ENCODE measurements around the gene IRS1.

The IRS1 gene

GRCh38 chr2:226813148-226813701 is 13.6 kb upstream of the IRS1 start:
- no peak for DNase-seq (ENCODE audit: low read depth)

- DNase-seq (ENCODE audit: low read depth) = no peak
Observed at GRCh38 chr2:226803410-226803809, 3.8 kb upstream of the IRS1 start.

GRCh38 chr2:226802573-226802972 is 3.0 kb upstream of the IRS1 start:
- peak; percentile 36 for DNase-seq (ENCODE audit: low read depth)

- peak; percentile 24 for DNase-seq (ENCODE audit: low read depth)
Observed at GRCh38 chr2:226800941-226801784, 1.5 kb upstream of the IRS1 start.

- no peak for DNase-seq (ENCODE audit: low read depth)
Observed at GRCh38 chr2:226799976-226800940, 638 bp upstream of the IRS1 start.

- DNase-seq (ENCODE audit: low read depth) = peak; percentile 27
Observed at GRCh38 chr2:226798422-226799210, 1.0 kb downstream of the IRS1 start.

GRCh38 chr2:226797989-226798421 is 1.6 kb downstream of the IRS1 start:
- peak; percentile 17 for DNase-seq (ENCODE audit: low read depth)

GRCh38 chr2:226797289-226797988 is 2.2 kb downstream of the IRS1 start:
- DNase-seq (ENCODE audit: low read depth) = peak; percentile 50

- peak; percentile 36 for DNase-seq (ENCODE audit: low read depth)
Observed at GRCh38 chr2:226796840-226797288, 2.8 kb downstream of the IRS1 start.

- DNase-seq (ENCODE audit: low read depth) = no peak
Observed at GRCh38 chr2:226796012-226796839, 3.4 kb downstream of the IRS1 start.

- peak; percentile 17 for DNase-seq (ENCODE audit: low read depth)
Observed at GRCh38 chr2:226795281-226796011, 4.2 kb downstream of the IRS1 start.

GRCh38 chr2:226794751-226795171 is 4.9 kb downstream of the IRS1 start:
- DNase-seq (ENCODE audit: low read depth) = peak; percentile 52

GRCh38 chr2:226794196-226794661 is 5.4 kb downstream of the IRS1 start:
- no peak for DNase-seq (ENCODE audit: low read depth)

- DNase-seq (ENCODE audit: low read depth) = no peak
Observed at GRCh38 chr2:226793646-226794045, 6.0 kb downstream of the IRS1 start.

GRCh38 chr2:226792155-226792881 is 7.3 kb downstream of the IRS1 start:
- no peak for DNase-seq (ENCODE audit: low read depth)

GRCh38 chr2:226791487-226792081 is 8.0 kb downstream of the IRS1 start:
- DNase-seq (ENCODE audit: low read depth) = peak; percentile 34

GRCh38 chr2:226791056-226791486 is 8.5 kb downstream of the IRS1 start:
- peak; percentile 27 for DNase-seq (ENCODE audit: low read depth)

- DNase-seq (ENCODE audit: low read depth) = no peak
Observed at GRCh38 chr2:226790431-226790830, 9.2 kb downstream of the IRS1 start.

Data from HS-27A (cell line).